ENCODE data around the gene KLHL20. TPM values are rescaled to one million over a fixed set of nuclear protein-coding genes. Genes with fewer than 3 reads are reported as not detected.
"Not testable (repeated sequence)": the region's sequence is repeated elsewhere in the genome, so short reads cannot be mapped to it uniquely, and the experiment has no call there.

The KLHL20 gene
- total and polyA plus RNA-seq, 8 donors: 23.9 to 31.7 (median 28.7) TPM

DNA sequence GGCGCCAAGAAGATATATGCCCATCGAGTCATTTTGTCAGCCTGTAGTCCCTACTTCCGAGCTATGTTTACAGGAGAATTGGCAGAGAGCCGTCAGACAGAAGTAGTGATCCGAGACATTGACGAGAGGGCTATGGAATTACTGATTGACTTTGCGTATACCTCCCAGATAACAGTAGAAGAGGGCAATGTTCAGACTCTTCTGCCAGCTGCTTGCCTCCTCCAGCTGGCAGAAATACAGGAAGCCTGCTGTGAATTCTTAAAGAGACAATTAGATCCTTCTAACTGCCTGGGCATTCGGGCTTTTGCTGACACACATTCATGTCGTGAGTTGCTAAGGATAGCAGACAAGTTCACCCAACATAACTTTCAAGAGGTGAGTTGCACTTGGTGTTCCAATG is 19.1 kb downstream of the KLHL20 start:
- Histone ChIP-seq H3K4me1 (no peaks in the 10 kb centered on the region), H3K4me3 (no peak overlapping the region), H3K27me3 (no peaks in the 10 kb centered on the region), H3K9me3 (peaks cover 0 to 16% of the 10 kb centered on the region in 2 donors), H3K36me3 (peaks cover 0 to 32% of the 10 kb centered on the region in 2 donors), H3K27ac (no peak overlapping the region)
- intact Hi-C loops (cut with DNase I): no loop called here
- ATAC-seq: no peak
- DNase-seq: no peak
- TF ChIP-seq, protein P1, sequence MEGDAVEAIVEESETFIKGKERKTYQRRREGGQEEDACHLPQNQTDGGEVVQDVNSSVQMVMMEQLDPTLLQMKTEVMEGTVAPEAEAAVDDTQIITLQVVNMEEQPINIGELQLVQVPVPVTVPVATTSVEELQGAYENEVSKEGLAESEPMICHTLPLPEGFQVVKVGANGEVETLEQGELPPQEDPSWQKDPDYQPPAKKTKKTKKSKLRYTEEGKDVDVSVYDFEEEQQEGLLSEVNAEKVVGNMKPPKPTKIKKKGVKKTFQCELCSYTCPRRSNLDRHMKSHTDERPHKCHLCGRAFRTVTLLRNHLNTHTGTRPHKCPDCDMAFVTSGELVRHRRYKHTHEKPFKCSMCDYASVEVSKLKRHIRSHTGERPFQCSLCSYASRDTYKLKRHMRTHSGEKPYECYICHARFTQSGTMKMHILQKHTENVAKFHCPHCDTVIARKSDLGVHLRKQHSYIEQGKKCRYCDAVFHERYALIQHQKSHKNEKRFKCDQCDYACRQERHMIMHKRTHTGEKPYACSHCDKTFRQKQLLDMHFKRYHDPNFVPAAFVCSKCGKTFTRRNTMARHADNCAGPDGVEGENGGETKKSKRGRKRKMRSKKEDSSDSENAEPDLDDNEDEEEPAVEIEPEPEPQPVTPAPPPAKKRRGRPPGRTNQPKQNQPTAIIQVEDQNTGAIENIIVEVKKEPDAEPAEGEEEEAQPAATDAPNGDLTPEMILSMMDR (IDR thresholded peaks at IDR 0.05): no peak

DNA sequence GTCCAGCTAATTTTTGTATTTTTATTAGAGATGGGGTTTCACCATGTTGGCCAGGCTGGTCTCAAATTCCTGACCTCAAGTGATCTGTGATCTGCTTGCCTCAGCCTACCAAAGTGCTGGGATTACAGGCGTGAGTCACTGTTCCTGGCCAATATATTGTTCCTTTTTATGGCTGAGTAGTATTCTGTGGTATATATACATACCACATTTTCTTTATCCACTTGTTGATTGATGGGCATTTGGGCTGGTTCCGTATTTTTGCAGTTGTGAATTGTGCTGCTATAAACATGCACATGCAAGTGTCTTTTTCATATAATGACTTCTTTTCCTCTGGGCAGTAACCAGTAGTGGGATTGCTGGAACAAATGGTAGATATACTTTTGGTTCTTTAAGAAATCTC is 21.3 kb downstream of the KLHL20 start:
- intact Hi-C loops (cut with DNase I); H3K4me3 ChIP-seq; ATAC-seq; H3K27ac ChIP-seq; H3K4me1 ChIP-seq; H3K27me3 ChIP-seq; DNase-seq: not testable (repeated sequence)
- Histone ChIP-seq H3K9me3 (peaks cover 0 to 16% of the 10 kb centered on the region in 2 donors), H3K36me3 (peaks cover 0 to 42% of the 10 kb centered on the region in 2 donors)

GRCh38 chr1:173742203-173742886 is 27.6 kb downstream of the KLHL20 start:
- peaks cover 0 to 2% of the 10 kb centered on the region in 2 donors for H3K9me3 ChIP-seq
- H3K36me3 ChIP-seq: peaks cover 0 to 23% of the 10 kb centered on the region in 2 donors
- intact Hi-C loops (cut with DNase I): no loop called here
- no peaks in the 10 kb centered on the region for H3K27me3 ChIP-seq
- no peak for DNase-seq
- H3K4me1 ChIP-seq: no peaks in the 10 kb centered on the region
- H3K4me3 ChIP-seq: no peak overlapping the region
- ATAC-seq: no peak
- H3K27ac ChIP-seq: no peak overlapping the region
- TF ChIP-seq, protein P1 (IDR thresholded peaks at IDR 0.05): no peak

GRCh38 chr1:173744651-173745050 is 29.9 kb downstream of the KLHL20 start:
- Histone ChIP-seq H3K4me1 (no peaks in the 10 kb centered on the region), H3K27ac (no peak overlapping the region), H3K27me3 (no peaks in the 10 kb centered on the region), H3K36me3 (peaks cover 0 to 23% of the 10 kb centered on the region in 2 donors), H3K9me3 (no peaks in the 10 kb centered on the region), H3K4me3 (no peak overlapping the region)
- no peak for DNase-seq
- TF ChIP-seq, protein P1 (IDR thresholded peaks at IDR 0.05): no peak
- no peak for ATAC-seq
- intact Hi-C loops (cut with DNase I): no loop called here

DNA sequence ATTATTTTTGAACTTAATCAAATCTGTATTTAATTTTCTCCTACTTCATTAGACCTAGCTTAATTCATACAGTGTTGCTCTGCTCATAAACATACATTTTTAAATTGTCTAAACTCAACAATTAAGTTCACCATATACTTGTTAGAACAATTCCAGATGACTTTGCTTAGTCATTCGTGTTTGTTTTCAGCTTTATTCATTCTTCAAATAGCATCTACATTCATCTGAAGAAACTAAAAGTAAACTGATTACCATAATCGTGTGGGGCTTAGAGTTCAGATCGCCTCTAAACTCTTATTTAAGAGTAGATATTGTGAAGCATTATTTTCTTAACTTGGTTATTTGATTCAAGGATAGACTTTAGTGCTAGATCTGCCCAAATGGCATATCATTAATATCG is 34.4 kb downstream of the KLHL20 start:
- no peak overlapping the region for H3K4me3 ChIP-seq
- no peaks in the 10 kb centered on the region for H3K4me1 ChIP-seq
- ATAC-seq (no peak), DNase-seq (no peak)
- H3K9me3 ChIP-seq: no peaks in the 10 kb centered on the region
- TF ChIP-seq, protein P1 (IDR thresholded peaks at IDR 0.05): no peak
- no peak overlapping the region for H3K27ac ChIP-seq
- H3K27me3 ChIP-seq: no peaks in the 10 kb centered on the region
- H3K36me3 ChIP-seq: peaks cover 0 to 28% of the 10 kb centered on the region in 2 donors
- intact Hi-C loops (cut with DNase I): no loop called here

DNA sequence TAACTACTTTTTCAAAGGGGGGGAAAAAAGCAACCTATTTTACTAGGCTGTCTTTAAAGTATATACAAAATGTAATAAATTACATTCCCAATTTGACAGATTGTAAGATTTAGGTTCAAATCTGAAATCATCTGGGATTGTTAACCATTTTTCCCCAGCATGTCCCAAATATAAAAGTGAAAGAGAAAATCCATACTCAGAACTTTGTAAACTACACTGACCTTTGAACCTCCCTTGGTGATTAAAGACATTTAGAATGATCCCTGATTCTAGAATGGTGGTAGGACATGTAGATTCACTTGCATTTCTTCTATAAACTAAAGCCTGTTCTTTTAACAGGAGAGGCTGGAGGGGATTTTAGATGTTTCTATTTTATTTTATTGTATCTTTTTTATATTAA is 39.0 kb downstream of the KLHL20 start:
- Histone ChIP-seq H3K9me3 (no peaks in the 10 kb centered on the region), H3K27ac (no peak overlapping the region), H3K4me1 (no peaks in the 10 kb centered on the region), H3K36me3 (peaks cover 0 to 75% of the 10 kb centered on the region in 2 donors), H3K4me3 (no peak overlapping the region), H3K27me3 (no peaks in the 10 kb centered on the region)
- DNase-seq: no peak
- no peak for ATAC-seq
- intact Hi-C loops (cut with DNase I): no loop called here
- TF ChIP-seq, protein P1 (IDR thresholded peaks at IDR 0.05): no peak

Measured in left lung (tissue), 10 donors.